ENCODE measurements around the gene CYS1. TPM values are rescaled to one million over a fixed set of nuclear protein-coding genes. Genes with fewer than 3 reads are reported as not detected.

The CYS1 gene
- total RNA-seq, 4 donors from 2014 or later = 0.32 to 1.8 TPM; not detected in 2

DNA sequence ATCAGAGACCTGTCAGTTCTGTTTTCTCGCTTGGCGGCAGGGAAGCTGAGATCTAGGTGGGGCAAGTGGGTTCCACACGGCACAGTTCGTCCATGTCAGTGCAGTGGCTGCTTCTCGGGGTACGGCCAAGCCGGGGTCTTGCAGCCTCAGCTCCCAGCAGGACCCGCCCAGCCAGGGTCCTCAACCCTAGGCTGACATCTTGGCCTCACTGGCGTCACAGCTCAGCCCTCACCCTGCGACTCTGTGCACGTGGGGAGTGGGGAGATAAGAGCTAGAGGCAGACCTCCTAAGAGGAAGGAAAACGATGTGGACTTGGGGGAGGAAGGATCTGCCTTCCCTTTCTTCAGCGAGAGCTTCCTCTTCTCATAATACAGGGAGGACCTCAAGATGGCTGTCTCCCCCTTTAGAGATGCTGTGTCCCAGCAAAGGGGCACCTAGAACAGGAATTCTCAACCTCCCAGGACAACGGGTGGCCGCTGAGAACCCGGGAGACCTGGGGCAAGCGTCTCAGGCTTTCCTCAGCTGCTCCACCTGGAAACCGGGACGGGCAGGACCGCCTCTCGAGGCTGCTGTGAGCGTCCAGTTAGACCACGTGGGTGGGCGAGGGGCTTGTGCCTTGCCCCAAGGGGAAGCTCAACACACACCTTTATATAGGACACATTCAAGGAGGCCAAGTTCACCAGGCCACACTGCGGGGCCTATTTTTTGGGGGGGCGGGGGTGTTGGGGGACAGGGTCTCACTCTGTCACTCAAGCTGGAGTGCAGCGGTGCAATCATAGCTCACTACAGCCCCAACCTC is 60.4 kb downstream of the CYS1 start:
- H3K27ac ChIP-seq = no peak overlapping the region
- 79% methylated on average over 12 of the region's 27 CpGs for WGBS

DNA sequence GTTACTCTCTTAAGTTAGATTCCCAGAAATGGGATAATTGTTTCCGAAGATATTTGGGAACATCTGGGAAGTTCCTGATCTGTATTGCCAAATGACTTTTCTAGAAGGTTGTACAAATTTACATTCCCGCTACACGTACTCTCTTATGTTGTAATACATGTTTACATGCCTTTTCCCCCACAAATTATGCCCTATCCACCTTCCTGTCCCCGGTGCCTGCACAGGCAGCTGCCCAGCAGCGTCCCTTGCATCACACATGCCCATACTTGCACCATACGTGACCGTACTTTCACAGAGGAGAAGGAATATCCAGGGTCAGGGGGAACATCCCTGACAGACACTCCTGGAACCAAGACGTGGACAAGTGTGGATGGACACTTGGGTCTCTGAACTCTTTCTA is 61.0 kb downstream of the CYS1 start:
- TF ChIP-seq EP300 (IDR thresholded peaks at IDR 0.05) (no peak), POLR2AphosphoS5 (IDR thresholded peaks at IDR 0.05) (peak in 2 of 3 donors; percentile 45 to 67), POLR2A (IDR thresholded peaks at IDR 0.05) (no peak)
- WGBS = 26% methylated on average over 8 of the region's 8 CpGs
- DNase-seq (ENCODE audit: low spot score in 2 of 2) = peak in 1 of 2 donors; percentile 69
- H3K4me1 ChIP-seq = peaks cover 34% of the 10 kb centered on the region
- no peak overlapping the region for H3K27ac ChIP-seq
- H3K9me3 ChIP-seq = no peaks in the 10 kb centered on the region
- H3K36me3 ChIP-seq = no peaks in the 10 kb centered on the region
- H3K27me3 ChIP-seq = no peaks in the 10 kb centered on the region
- H3K4me3 ChIP-seq = no peak overlapping the region

More for the DNA sequence above, 60.4 kb downstream of the CYS1 start:
- Histone ChIP-seq H3K4me1 (peaks cover 34% of the 10 kb centered on the region), H3K9me3 (no peaks in the 10 kb centered on the region), H3K27me3 (no peaks in the 10 kb centered on the region), H3K4me3 (no peak overlapping the region), H3K36me3 (no peaks in the 10 kb centered on the region)
- DNase-seq (ENCODE audit: low spot score in 2 of 2) = peak in 1 of 2 donors; percentile 61
- no peak for TF ChIP-seq POLR2AphosphoS5 (IDR thresholded peaks at IDR 0.05)
- TF ChIP-seq EP300 (IDR thresholded peaks at IDR 0.05) = no peak
- no peak for TF ChIP-seq CTCF (IDR thresholded peaks at IDR 0.05)
- TF ChIP-seq POLR2A (IDR thresholded peaks at IDR 0.05) = no peak

- H3K4me1 ChIP-seq = peaks cover 31% of the 10 kb centered on the region
- DNase-seq (ENCODE audit: low spot score in 2 of 2) = peak in 1 of 2 donors; percentile 29
- H3K9me3 ChIP-seq = no peaks in the 10 kb centered on the region
- TF ChIP-seq POLR2A (IDR thresholded peaks at IDR 0.05) = no peak
- TF ChIP-seq EP300 (IDR thresholded peaks at IDR 0.05) = no peak
- TF ChIP-seq POLR2AphosphoS5 (IDR thresholded peaks at IDR 0.05) = no peak
- TF ChIP-seq CTCF (IDR thresholded peaks at IDR 0.05) = no peak
- WGBS = 80% methylated on average over 5 of the region's 5 CpGs
- no peaks in the 10 kb centered on the region for H3K27me3 ChIP-seq
- no peak overlapping the region for H3K4me3 ChIP-seq
- no peak overlapping the region for H3K27ac ChIP-seq
- no peaks in the 10 kb centered on the region for H3K36me3 ChIP-seq
These were observed 62.8 kb downstream of the CYS1 start for GRCh38 chr2:10017313-10017941.

GRCh38 chr2:10016802-10017258 is 63.4 kb downstream of the CYS1 start:
- 85% methylated on average over 8 of the region's 8 CpGs for WGBS
- no peaks in the 10 kb centered on the region for H3K27me3 ChIP-seq
- H3K9me3 ChIP-seq = no peaks in the 10 kb centered on the region

More at GRCh38 chr2:10016802-10017258, 63.4 kb downstream of the CYS1 start:
- TF ChIP-seq CTCF (IDR thresholded peaks at IDR 0.05) (no peak), POLR2AphosphoS5 (IDR thresholded peaks at IDR 0.05) (no peak), EP300 (IDR thresholded peaks at IDR 0.05) (no peak)
- H3K36me3 ChIP-seq = no peaks in the 10 kb centered on the region
- peaks cover 25% of the 10 kb centered on the region for H3K4me1 ChIP-seq
- DNase-seq (ENCODE audit: low spot score in 2 of 2) = peak in 1 of 2 donors; percentile 54
- H3K27ac ChIP-seq = no peak overlapping the region
- no peak overlapping the region for H3K4me3 ChIP-seq

All from suprapubic skin (tissue), 4 donors.